Immature natural killer cell (primary cell): ENCODE measurements around the gene PTPRD. TPM values are rescaled to one million over a fixed set of nuclear protein-coding genes. Genes with fewer than 3 reads are reported as not detected.
"Not testable (repeated sequence)": the region's sequence is repeated elsewhere in the genome, so short reads cannot be mapped to it uniquely, and the experiment has no call there.

ENCODE experiments used
- DNase-seq, 3 donors: peaks; one replicate each; pipeline ENCODE4 v3.0.0; 2022; ENCODE audit warnings: mixed read lengths in 1 of 3
- H3K27ac Mint-ChIP-seq, 6 donors: one replicate each; pipeline ENCODE4 v1.8.0; 2020; ENCODE audit warnings: mixed read lengths in 6 of 6, mild to moderate bottlenecking in 5 of 6, inconsistent platforms in 4 of 6, moderate library complexity in 3 of 6
- H3K27me3 Mint-ChIP-seq, 3 donors: one replicate each; pipeline ENCODE4 v1.8.0; 2020 to 2021; ENCODE audit warnings: low read depth in 3 of 3, mild to moderate bottlenecking in 3 of 3, mixed read lengths in 3 of 3, moderate library complexity in 3 of 3, inconsistent platforms in 1 of 3
- H3K36me3 Mint-ChIP-seq, 3 donors: one replicate each; pipeline ENCODE4 v1.8.0; 2020; ENCODE audit warnings: mixed read lengths in 3 of 3, inconsistent platforms in 2 of 3, mild to moderate bottlenecking in 2 of 3
- H3K4me1 Mint-ChIP-seq, 2 donors: one replicate each; pipeline ENCODE4 v1.8.0; 2020; ENCODE audit warnings: inconsistent platforms in 2 of 2, mild to moderate bottlenecking in 2 of 2, mixed read lengths in 2 of 2, moderate library complexity in 1 of 2
- H3K4me3 Mint-ChIP-seq, 5 donors: one replicate each; pipeline ENCODE4 v1.8.0; 2020; ENCODE audit warnings: mild to moderate bottlenecking in 5 of 5, mixed read lengths in 5 of 5, inconsistent platforms in 3 of 5, moderate library complexity in 3 of 5
- H3K9me3 Mint-ChIP-seq, 6 donors: one replicate each; pipeline ENCODE4 v1.8.0; 2020; ENCODE audit warnings: mild to moderate bottlenecking in 6 of 6, mixed read lengths in 6 of 6, inconsistent platforms in 4 of 6, moderate library complexity in 3 of 6
- polyA plus RNA-seq, 3 donors: library from polyadenylated mRNA; unstranded; fragments of 300-500 nt; fragmentation: Illumina TruSeq; gene quantifications; one replicate each; pipeline ENCODE4 v1.2.3, GENCODE V29; 2021

Gene PTPRD
- polyA plus RNA-seq, 3 donors from 2014 or later = not detected

DNA sequence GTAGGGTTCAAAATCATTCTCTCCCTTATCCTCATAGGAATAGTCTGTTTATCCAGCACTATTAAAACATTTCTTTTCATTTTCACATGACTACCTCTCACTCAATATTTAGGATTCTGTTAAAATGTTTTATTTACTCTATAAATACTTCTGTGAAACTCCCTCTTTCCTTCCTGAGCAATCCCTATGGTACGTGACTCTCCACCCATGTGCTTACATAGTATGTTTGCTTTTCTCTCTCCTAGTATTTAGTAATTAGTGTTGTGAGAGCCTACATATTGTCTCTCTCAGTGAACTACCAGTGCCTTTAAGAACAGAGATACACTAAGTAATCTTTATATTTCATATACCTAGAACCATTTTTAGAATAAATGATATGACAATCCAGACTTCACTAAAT is 46.0 kb downstream of the PTPRD start:
- Mint-ChIP-seq H3K4me1 (no peaks in the 10 kb centered on the region), H3K27me3 (no peaks in the 10 kb centered on the region), H3K4me3 (no peak overlapping the region), H3K9me3 (peaks cover 7 to 41% (median 17%) of the 10 kb centered on the region in 6 donors), H3K27ac (no peak overlapping the region), H3K36me3 (peaks cover 0 to 3% (median 0%) of the 10 kb centered on the region in 3 donors)
- no peak for DNase-seq

DNA sequence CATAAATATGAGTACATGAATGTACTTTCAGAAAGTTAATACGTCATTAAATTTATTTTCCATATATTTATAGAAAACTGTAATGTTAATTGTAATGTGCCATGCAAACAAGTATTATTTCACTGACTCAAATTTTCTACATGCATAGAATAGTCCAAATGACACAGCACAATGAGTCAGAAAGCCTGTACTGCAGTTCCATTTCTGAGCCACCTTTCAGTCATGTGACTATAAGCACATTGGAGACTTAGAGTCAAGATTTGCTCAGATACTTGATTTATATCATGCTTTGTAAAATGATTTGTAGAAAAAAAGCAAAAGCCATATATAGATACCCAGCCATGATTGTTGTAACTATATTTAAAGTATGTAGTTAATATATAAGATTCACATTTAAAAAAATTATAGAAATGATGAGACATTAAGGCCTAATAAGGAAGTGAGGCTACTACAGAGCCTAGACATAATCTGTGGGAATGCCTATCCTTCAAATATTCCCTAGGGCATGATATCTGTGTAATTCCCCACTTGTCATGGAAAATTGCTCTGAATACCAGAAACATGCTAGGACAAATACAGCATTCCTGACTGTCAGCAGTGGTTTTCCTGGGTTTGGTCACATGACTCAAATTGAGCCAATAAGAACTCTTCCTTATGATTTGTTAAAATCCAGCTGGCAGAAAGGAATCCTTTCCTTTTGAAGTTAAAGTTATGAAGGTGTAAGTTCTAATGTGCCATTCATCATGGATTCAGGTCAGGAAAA is 50.0 kb downstream of the PTPRD start:
- Mint-ChIP-seq H3K4me1 (no peaks in the 10 kb centered on the region), H3K27me3 (no peaks in the 10 kb centered on the region)

DNA sequence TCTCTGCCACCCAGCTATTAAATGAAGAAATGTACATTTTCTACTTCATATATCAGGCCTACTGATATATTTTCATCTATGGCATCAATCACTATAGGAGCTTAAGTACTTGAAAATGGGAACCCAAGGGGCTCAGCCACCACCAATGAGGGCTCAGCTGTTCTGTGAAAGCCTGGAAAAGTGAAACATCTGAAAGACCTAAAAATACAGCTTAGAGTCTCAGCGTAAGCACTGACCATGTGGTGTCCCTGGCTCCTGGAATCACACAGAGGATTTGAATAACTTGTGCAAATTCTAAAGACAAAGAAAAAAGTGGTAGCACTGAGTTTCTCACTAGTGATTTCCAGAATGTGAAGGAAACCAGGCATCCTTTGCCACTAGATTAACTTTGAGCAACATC is 64.5 kb downstream of the PTPRD start:
- H3K27ac Mint-ChIP-seq = no peak overlapping the region
- H3K36me3 Mint-ChIP-seq = no peaks in the 10 kb centered on the region
- no peak overlapping the region for H3K4me3 Mint-ChIP-seq
- no peaks in the 10 kb centered on the region for H3K4me1 Mint-ChIP-seq
- peaks cover 8 to 47% (median 15%) of the 10 kb centered on the region in 6 donors for H3K9me3 Mint-ChIP-seq
- DNase-seq = no peak
- peaks cover 0 to 5% (median 2%) of the 10 kb centered on the region in 3 donors for H3K27me3 Mint-ChIP-seq

More for the DNA sequence above, 50.0 kb downstream of the PTPRD start:
- Mint-ChIP-seq H3K4me3 (no peak overlapping the region), H3K9me3 (peaks cover 8 to 33% (median 14%) of the 10 kb centered on the region in 6 donors), H3K36me3 (peaks cover 0 to 3% (median 0%) of the 10 kb centered on the region in 3 donors), H3K27ac (no peak overlapping the region)
- DNase-seq = no peak

DNA sequence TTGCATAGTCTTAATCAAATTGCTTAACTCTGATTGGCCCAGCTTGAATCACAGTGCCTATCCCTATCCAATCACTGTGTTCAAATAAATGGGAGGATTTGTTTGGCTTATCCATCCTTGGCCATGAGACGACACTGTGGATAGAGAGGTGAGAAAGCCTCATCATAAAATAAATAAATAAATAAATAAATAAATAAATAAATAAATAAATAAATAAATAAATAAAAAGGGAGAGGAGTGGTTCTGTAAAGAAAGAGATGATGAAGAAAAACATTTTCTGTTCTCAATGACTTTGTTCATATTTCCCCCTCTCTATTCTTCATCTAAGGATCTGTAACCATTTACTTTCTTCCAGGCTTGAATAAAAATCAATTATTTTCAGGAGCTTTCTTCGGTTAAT is 74.7 kb downstream of the PTPRD start:
- Mint-ChIP-seq H3K27me3 (no peaks in the 10 kb centered on the region), H3K27ac (no peak overlapping the region), H3K9me3 (peaks cover 0 to 48% (median 17%) of the 10 kb centered on the region in 6 donors)

DNA sequence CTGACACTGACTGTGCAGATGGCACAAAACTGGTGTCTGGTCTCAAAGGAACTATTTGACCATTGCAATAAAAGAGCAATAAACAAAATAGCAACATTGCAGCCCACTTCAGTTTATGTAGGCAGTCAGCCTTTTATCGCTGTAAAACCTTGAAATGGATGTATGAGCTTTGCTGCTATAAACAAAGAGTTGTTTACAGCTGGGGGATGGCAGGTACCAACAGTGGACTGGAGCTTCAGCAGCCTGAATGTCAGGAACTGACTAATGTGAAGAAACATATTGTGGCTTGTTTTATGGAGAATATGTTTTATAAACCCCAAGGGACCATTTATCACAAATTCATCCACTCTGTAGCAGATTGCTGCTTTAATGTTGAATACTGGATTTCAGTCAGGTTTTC is 78.0 kb downstream of the PTPRD start:
- DNase-seq = no peak
- H3K36me3 Mint-ChIP-seq = no peaks in the 10 kb centered on the region
- no peaks in the 10 kb centered on the region for H3K27me3 Mint-ChIP-seq
- no peak overlapping the region for H3K4me3 Mint-ChIP-seq
- H3K27ac Mint-ChIP-seq = no peak overlapping the region
- H3K9me3 Mint-ChIP-seq = peaks cover 0 to 47% (median 16%) of the 10 kb centered on the region in 6 donors
- no peaks in the 10 kb centered on the region for H3K4me1 Mint-ChIP-seq

More for the DNA sequence above, 74.7 kb downstream of the PTPRD start:
- Mint-ChIP-seq H3K4me1 (no peaks in the 10 kb centered on the region), H3K4me3 (no peak overlapping the region), H3K36me3 (no peaks in the 10 kb centered on the region)
- no peak for DNase-seq

DNA sequence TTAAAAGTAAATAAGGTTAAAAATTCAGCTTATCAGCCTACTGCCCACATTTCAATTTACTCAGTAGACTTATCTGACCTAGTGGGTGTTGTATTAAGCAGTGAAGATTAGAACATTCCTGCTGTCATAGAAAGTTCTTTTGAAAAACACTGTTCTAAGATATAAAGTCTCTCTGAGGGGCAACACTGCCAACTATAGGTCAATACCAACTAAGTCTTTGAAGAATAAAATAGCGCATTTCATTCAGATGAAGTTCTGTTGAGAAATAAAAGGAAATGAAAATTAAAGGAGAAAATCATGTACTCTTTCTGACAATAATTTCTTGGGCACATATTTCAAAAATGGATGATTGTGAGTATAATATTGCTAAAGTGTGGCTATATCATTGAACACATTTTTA is 86.8 kb downstream of the PTPRD start:
- no peak overlapping the region for H3K4me3 Mint-ChIP-seq
- no peak overlapping the region for H3K27ac Mint-ChIP-seq
- no peaks in the 10 kb centered on the region for H3K4me1 Mint-ChIP-seq
- no peak for DNase-seq
- no peaks in the 10 kb centered on the region for H3K27me3 Mint-ChIP-seq
- no peaks in the 10 kb centered on the region for H3K36me3 Mint-ChIP-seq
- peaks cover 10 to 35% (median 18%) of the 10 kb centered on the region in 6 donors for H3K9me3 Mint-ChIP-seq

DNA sequence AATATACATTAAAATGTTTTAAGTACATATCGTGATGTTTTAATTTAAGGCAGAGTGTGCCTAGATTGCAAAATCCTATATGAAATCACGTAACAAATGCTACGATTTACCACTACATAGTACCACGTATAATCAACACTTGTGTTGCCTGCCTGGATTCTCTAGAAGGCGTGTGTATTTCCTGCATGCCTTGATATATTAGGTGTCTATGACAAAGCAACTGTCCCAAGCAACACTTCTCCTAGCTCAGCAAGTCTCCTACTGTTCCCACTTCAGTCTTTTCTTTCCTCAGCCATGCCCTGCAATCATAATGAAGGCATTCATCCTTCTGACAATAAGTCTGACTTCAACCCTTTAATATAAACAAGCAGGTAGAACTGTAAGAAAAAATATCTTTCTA is 89.6 kb downstream of the PTPRD start:
- H3K27ac Mint-ChIP-seq = no peak overlapping the region
- H3K36me3 Mint-ChIP-seq = no peaks in the 10 kb centered on the region
- H3K4me1 Mint-ChIP-seq = no peaks in the 10 kb centered on the region
- H3K9me3 Mint-ChIP-seq = peaks cover 3 to 42% (median 25%) of the 10 kb centered on the region in 6 donors
- H3K4me3 Mint-ChIP-seq = no peak overlapping the region
- H3K27me3 Mint-ChIP-seq = no peaks in the 10 kb centered on the region
- DNase-seq = no peak

DNA sequence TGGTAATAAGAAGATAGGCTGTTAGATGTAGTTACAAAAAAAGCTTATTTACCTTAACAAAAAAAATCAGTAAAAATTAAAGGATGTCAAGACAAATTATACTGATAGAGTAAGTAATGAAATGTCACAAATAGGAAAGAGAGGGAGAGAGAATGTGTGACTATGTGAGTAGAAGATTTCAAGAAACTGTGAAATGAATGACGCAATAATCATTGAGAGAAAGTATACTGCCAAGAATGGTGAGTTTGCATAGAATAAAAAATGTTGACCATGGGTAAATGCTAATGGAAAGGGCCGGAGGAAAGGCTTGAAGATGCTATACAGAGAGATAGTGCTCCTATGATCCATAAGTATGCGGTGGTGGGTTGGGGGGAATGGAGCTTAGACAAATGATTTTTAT is 100.7 kb downstream of the PTPRD start:
- Mint-ChIP-seq H3K4me3 (no peak overlapping the region), H3K36me3 (peaks cover 0 to 6% (median 0%) of the 10 kb centered on the region in 3 donors), H3K9me3 (peaks cover 8 to 43% (median 13%) of the 10 kb centered on the region in 6 donors), H3K4me1 (no peaks in the 10 kb centered on the region), H3K27me3 (peaks cover 0 to 1% (median 0%) of the 10 kb centered on the region in 3 donors), H3K27ac (no peak overlapping the region)
- no peak for DNase-seq

DNA sequence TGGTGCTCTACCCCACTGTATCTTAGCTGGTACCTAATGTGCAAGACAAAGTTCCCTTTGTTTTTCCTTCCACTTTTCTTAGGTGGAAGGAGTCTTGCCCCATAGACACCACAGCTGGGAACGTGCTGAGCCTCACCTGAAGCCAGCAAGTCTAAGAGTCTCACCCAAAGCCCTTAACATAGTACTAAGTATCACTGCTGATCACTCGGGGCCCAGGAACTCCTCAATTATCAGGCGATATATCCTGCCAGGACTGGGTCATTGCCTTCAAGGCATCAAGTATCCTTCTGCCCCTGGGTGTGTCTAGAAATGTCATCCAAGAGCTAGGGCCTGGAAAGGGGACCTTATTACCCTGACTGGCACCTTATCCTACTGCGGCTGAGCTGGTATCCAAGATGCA is 123.9 kb downstream of the PTPRD start:
- Mint-ChIP-seq H3K4me1 (no peaks in the 10 kb centered on the region), H3K27me3 (peaks cover 0 to 2% (median 0%) of the 10 kb centered on the region in 3 donors), H3K4me3 (no peak overlapping the region), H3K36me3 (no peaks in the 10 kb centered on the region), H3K9me3 (peaks cover 12 to 57% (median 43%) of the 10 kb centered on the region in 6 donors), H3K27ac (no peak overlapping the region)
- no peak for DNase-seq

DNA sequence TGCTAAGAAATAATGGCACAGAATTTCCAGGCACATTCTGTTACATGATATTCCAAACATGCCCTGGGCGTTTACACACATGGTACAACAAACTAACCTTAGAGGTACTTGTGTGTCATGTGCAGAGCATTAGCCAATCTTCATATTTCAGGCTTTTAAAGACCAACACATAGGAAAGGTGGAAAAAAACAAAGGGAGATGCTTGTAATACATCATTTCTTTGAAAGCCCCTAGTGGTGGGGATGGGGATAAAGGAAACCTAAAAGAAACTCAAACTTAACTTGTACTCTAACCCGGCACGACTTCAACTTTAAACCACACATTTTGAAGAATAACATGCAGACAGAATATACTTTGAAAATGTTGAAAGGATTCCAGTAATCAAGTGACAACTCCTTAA is 133.6 kb downstream of the PTPRD start:
- Mint-ChIP-seq H3K27ac (no peak overlapping the region), H3K4me3 (no peak overlapping the region), H3K27me3 (peaks cover 0 to 2% (median 0%) of the 10 kb centered on the region in 3 donors), H3K36me3 (no peaks in the 10 kb centered on the region), H3K4me1 (no peaks in the 10 kb centered on the region), H3K9me3 (peaks cover 15 to 72% (median 45%) of the 10 kb centered on the region in 6 donors)
- no peak for DNase-seq

DNA sequence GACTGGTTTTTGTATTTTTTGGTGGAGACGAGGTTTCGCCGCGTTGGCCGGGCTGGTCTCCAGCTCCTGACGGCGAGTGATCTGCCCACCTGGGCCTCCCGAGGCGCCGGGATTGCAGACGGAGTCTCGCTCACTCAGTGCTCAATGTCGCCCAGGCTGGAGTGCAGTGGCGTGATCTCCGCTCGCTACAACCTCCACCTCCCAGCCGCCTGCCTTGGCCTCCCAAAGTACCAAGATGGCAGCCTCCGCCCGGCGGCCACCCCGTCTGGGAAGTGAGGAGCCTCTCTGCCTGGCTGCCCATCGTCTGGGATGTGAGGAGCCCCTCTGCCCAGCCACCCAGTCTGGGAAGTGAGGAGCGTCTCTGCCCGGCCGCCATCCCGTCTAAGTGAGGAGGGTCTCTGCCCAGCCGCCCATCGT is 163.6 kb downstream of the PTPRD start:
- DNase-seq, H3K36me3 Mint-ChIP-seq, H3K4me1 Mint-ChIP-seq, H3K27ac Mint-ChIP-seq, H3K4me3 Mint-ChIP-seq, H3K27me3 Mint-ChIP-seq: not testable (repeated sequence)
- H3K9me3 Mint-ChIP-seq = peaks cover 17 to 50% (median 31%) of the 10 kb centered on the region in 6 donors

DNA sequence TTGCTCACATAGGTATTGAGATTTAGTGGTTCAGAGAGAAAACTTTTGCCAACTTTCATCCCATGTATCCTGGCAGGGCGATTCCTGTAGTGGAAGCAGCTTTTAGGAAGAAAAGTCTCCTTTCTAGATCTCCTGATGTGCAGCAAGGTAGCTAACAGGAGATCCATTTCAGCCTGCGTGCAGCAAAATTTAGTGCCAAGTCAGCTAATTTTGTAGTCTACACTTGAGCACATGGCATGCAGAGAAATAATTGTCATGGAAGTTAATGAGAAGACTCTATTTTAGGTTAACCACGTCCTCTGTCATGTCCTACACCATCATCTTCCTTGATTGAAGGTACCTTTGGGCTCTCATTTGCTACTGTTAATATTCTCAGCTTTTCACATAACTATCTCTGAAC is 165.8 kb downstream of the PTPRD start:
- H3K27ac Mint-ChIP-seq = no peak overlapping the region
- peaks cover 14 to 44% (median 25%) of the 10 kb centered on the region in 6 donors for H3K9me3 Mint-ChIP-seq
- H3K4me3 Mint-ChIP-seq = no peak overlapping the region
- no peaks in the 10 kb centered on the region for H3K4me1 Mint-ChIP-seq
- no peak for DNase-seq
- H3K27me3 Mint-ChIP-seq = peaks cover 0 to 2% (median 0%) of the 10 kb centered on the region in 3 donors
- peaks cover 0 to 3% (median 0%) of the 10 kb centered on the region in 3 donors for H3K36me3 Mint-ChIP-seq

DNA sequence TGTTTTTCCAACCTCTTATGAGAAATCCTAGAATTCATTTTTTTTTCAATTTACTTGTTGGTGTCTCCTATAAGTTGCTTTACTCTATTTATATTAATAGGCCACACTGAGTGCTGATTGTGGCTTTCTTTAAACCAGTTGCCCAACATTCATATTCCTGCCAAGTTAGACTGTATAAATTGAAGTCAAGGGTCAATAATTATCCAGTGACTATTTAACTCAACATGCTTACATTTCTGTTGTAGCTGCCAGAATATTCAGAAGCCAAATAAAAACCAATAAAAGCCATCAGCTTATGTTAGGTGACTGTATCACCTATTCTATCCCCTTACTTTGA is 169.0 kb downstream of the PTPRD start:
- Mint-ChIP-seq H3K9me3 (peaks cover 9 to 50% (median 20%) of the 10 kb centered on the region in 6 donors), H3K36me3 (peaks cover 0 to 3% (median 0%) of the 10 kb centered on the region in 3 donors), H3K4me3 (no peak overlapping the region), H3K27ac (no peak overlapping the region), H3K27me3 (peaks cover 0 to 2% (median 2%) of the 10 kb centered on the region in 3 donors), H3K4me1 (no peaks in the 10 kb centered on the region)
- DNase-seq = no peak

DNA sequence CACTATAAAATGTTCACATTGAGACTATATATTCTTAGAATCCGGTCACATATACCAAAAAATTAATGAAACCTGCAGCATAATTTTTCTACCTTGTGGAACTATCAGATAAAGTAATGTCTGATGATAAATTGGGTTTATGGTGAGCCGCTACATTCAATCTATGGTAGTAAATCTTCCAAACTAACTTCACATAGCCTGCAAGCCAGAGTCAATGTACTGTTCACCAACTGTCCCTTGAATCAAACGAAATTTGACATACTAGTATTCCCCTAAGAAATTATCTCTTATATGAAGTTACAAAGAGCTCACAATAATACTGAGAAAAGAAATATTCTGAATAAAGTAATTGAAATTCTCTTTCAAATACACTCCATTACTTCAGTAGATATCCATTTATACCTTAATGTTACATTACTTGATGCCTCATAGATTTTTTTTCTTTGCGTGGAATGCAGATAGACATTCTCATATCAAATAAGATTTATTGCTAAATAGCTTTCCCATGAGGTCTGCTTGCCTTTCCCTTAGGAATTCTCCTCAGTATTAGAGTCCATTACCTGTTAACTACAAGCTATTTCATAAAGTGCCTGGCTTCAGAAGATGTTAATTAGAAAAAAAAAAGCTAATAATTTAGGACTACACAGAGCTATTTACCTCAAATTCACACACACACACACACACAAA is 169.5 kb downstream of the PTPRD start:
- Mint-ChIP-seq H3K4me1 (no peaks in the 10 kb centered on the region), H3K4me3 (no peak overlapping the region), H3K27ac (no peak overlapping the region), H3K27me3 (peaks cover 0 to 2% (median 2%) of the 10 kb centered on the region in 3 donors), H3K36me3 (peaks cover 0 to 3% (median 0%) of the 10 kb centered on the region in 3 donors), H3K9me3 (peaks cover 9 to 52% (median 20%) of the 10 kb centered on the region in 6 donors)
- DNase-seq = no peak
